ENCODE results near the gene OS9.
"Not testable (repeated sequence)": the region's sequence is repeated elsewhere in the genome, so short reads cannot be mapped to it uniquely, and the experiment has no call there.

Gene OS9

DNA sequence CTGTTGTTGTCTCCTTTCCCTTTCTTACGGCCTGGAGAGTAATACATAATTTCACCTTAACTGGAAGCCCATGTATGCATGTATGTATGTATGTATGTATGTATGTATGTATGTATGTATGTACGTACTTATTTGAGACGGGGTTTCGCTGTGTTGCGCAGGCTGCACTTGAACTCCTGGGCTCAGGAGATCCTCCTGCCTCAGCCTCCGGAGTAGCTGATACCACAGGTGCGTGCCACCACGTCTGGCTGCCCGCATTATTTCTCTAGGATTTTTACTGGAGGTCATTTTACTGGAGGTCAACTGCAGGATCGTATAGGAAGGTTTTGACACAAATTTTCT lies 644 bp upstream of the OS9 start:
- no peak for FAIRE-seq
- DNase-seq (ENCODE audit: extremely low spot score, insufficient read length, low read depth) = no peak

DNA sequence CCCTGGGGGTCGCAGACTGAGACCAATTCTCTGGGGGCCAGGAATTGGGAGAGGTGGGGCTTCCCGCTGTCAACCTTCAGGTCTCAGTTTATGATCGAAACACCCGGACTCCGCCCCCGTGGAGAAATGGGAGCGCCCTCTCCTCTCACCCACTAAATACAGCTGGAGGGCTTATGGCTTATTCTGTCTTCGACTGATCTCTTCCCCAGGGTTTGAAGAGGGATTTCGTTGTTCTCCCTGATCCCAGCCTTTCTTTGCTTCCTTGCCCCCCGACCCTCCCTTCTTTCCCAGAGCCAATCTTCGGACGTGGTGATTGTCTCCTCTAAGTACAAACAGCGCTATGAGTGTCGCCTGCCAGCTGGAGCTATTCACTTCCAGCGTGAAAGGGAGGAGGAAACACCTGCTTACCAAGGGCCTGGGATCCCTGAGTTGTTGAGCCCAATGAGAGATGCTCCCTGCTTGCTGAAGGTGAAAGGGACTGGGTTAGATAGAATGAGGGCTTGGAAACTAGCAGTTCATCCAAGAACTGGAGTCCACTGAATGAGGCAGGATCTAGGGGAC lies 607 bp downstream of the OS9 start:
- no peak for DNase-seq (ENCODE audit: extremely low spot score, insufficient read length, low read depth)
- no peak for FAIRE-seq

DNA sequence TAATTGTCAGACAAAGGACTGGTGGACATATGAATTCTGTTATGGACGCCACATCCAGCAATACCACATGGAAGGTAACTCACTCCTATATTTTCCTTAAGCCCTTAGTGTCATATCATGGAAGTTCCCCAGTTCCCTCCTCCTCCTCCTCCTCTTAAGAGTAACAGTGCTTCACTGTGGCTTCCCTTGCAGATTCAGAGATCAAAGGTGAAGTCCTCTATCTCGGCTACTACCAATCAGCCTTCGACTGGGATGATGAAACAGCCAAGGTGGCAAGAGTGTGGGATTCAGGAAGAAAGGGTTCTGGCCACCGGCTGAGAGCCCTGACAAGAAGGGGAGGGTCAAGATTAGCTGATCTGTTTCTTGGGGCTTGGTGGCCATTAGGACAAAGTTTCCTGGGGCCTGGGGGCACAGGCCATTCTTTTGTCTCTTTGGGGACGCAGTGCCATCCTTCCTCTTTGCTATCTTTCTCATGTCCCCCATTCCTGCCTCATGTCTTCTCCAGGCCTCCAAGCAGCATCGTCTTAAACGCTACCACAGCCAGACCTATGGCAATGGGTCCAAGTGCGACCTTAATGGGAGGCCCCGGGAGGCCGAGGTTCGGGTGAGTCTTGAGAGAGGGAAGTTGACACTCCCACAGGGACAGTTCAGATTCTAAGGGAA lies 2.0 kb downstream of the OS9 start:
- DNase-seq (ENCODE audit: extremely low spot score, insufficient read length, low read depth) = no peak
- no peak for FAIRE-seq

DNA sequence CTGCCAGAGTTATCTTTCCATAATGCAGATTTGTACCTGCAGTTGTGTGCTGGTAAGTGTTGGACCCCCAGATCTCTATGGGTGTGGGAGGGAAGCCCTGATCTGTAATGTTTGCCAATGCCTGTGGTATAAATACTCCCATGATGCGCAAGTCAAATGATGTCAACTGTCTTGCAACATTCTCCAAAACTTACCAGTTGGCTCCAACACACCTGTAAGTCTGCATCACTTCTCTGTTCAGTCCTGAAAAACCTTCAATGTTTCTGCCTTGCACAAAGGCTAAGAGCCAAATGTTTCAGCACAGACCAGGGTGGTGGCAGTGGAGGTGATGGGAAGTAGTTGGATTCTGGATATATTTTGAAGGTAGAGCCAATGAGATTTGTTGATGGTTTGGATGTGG lies 3.1 kb downstream of the OS9 start:
- no peak for DNase-seq (ENCODE audit: extremely low spot score, insufficient read length, low read depth)
- no peak for FAIRE-seq

DNA sequence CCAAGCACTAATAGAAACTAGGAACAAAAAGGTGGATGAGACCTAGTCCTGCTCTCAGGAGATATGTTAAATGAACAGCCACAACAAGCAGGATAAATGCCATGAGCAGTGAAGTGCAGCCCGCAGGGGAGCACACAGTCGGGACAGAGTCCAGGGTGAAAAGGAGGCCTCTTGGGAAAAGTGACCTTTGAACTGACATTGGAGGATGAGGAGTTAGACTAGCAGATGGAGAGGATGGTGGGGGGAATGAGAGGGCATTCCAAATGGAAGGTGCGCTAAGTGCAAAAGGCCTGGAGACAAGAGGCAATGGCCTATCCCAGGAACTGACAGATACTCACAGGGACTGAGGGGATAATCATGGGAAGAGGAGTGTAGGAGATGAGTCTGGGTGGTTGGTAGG lies 4.5 kb downstream of the OS9 start:
- DNase-seq (ENCODE audit: extremely low spot score, insufficient read length, low read depth) (no peak), FAIRE-seq (no peak)

DNA sequence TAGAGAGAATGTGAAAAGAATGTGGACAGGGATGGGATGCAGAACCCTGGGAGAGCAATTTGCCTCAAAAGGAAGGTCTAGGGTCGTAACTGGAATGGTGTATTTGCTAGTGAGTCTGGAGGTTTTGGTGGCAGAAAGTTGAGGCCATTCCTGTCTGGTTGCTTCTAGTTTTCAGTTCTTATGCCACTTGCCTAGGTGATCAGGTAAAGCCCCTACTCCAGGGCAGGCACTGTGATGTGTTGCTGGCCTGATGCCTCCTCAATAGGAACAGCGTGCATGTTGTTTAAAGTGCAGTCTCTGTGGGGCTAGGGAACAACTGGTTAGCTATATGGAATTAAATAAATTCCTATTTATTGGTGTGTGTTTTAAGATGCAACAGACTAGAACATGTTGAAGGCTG lies 6.4 kb downstream of the OS9 start:
- no peak for FAIRE-seq
- no peak for DNase-seq (ENCODE audit: extremely low spot score, insufficient read length, low read depth)

DNA sequence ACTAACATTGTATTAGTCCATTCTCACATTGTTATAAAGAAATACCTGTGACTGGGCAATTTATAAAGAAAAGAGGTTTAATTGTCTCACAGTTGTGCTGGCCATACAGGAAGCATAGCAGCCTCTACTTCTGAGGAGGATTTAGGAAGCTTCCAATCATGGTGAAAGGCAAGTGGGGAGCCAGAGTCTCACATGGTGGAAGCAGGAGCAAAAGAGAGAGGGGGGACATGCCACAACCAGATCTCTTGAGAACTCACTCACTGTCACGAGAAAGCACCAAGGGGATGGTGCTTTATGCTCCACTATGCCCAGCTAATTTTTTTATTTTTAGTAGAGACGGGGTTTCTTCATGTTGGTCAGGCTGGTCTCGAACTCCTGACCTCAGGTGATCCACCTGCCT lies 13.3 kb downstream of the OS9 start:
- FAIRE-seq = no peak
- DNase-seq (ENCODE audit: extremely low spot score, insufficient read length, low read depth) = no peak

DNA sequence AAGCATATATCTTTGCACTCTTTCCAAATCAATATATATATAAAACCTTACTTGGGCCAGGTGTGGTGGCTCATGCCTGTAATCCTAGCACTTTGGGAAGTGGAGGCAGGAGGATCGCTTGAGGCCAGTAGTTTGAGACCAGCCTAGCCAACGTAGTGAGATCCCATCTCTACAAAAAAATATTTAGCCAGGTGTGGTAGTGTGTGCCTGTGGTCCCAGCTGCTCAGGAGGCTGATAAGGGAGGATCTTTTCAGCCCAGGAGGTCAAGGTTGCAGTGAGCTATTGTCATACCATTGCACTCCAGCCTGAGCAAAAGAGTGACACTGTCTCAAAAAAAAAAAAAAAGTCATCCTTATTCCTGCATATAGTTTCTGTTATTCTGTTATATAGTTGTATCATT lies 14.4 kb downstream of the OS9 start:
- no peak for FAIRE-seq
- no peak for DNase-seq (ENCODE audit: extremely low spot score, insufficient read length, low read depth)

DNA sequence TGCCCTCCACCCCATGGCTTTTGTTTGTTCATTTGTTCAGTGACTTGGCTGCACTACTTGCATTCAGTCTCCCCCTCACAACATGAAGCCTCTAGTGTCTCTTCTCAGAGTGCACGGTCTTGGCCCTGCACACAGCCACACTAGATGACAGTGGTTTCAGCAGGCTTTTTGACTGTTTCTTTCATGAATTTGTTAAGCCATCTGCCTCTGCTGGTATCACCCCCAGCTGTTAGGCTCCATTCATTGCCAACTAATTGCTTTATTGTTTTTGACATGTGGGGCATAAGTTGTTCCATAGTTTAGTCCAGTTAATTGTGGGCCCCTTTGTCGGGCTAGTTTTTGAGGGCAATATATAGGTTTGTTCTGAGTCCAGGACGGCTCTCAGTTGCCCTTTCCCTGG lies 18.8 kb downstream of the OS9 start:
- no peak for FAIRE-seq
- no peak for DNase-seq (ENCODE audit: extremely low spot score, insufficient read length, low read depth)

DNA sequence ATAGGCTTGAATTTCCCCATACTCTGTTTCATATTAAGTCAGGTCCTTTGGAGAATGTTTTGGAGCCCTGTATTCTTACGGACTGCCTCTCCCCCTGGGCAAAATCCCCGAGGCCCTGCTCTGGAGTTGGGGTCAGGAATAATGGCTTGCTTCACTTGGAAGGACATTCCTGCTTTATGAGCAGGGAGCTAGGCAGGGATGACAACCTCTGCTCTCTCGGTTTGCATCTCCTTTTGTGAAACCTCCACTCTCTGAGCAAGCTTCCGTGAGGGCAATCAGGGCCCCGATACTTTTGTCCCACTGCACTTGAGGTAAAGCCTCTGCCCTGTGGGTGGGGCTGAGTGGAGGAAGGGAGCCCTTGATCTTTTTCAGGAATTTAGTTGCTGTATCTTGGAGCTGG lies 19.3 kb downstream of the OS9 start:
- FAIRE-seq (no peak), DNase-seq (ENCODE audit: extremely low spot score, insufficient read length, low read depth) (no peak)

DNA sequence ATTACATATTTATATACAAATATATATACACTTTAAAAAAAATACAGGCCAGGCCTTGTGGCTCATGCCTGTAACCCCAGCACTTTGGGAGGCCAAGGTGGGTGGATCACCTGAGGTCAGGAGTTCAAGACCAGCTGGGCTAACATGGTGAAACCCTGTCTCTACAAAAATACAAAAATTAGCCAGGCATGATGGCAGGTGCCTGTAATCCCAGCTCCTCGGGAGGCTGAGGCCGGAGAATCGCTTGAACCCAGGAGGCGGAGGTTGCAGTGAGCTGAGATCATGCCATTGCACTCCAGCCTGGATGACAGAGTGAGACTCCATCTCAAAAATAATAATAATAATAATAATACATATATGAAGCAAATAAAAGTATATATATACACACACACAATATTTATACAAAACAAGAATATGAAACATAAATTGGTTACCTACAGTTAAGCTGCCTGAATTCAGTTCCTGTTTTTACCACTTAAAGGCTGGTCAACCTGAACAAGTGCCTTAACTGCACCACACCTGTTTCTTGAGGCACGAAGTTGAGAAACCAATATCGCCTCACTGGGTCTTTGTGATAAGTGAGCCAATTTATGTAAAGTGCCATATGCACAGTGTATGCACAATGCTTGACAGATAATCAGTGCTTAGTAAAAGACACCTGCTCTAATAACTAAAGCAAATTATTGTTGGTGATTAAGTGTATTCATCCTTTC lies 21.3 kb downstream of the OS9 start:
- not testable (repeated sequence) for FAIRE-seq; DNase-seq (ENCODE audit: extremely low spot score, insufficient read length, low read depth)

DNA sequence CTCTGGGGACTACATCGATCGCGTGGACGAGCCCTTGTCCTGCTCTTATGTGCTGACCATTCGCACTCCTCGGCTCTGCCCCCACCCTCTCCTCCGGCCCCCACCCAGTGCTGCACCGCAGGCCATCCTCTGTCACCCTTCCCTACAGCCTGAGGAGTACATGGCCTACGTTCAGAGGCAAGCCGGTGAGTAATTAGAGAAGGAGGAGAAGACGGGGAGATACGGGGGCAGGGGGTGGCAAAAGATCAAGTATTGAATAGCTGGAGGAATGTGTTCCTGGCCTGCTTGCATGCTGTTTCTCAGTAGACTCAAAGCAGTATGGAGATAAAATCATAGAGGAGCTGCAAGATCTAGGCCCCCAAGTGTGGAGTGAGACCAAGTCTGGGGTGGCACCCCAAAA lies 21.9 kb downstream of the OS9 start:
- no peak for FAIRE-seq
- DNase-seq (ENCODE audit: extremely low spot score, insufficient read length, low read depth) = no peak

DNA sequence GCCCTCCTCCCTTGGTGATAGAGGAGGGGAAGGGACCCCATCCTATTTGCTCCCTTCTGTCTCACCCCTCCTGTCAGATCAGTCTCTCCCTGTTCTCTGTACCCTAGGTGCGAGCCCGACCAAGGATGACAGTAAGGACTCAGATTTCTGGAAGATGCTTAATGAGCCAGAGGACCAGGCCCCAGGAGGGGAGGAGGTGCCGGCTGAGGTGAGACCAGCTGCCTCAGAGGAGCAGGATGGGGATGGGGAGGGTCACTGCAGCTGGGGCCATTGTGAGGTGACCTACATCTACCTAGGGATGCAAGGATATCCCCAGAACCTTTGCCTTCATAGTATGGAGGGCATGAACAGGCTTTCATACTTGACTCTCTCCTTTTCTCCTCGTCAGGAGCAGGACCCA lies 22.4 kb downstream of the OS9 start:
- FAIRE-seq (no peak), DNase-seq (ENCODE audit: extremely low spot score, insufficient read length, low read depth) (no peak)

DNA sequence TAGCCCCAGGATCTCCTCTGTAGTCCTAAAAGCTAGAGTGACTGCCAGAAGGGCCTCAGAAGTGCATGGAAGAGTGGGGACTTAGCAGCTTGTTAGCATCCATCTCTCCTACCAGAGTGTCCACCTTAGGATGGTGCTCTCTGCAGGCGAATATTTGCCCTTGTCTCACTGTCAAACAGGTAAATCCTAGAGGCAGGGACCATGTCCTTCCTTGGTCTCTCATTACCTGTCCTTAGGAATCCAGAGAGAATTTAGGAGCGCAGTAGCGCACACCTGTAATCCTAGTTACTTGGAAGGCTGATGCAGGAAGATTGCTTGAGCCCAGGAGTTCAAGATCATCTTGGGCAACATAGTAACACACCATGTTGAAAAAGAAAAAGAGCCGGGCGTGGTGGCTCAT lies 23.2 kb downstream of the OS9 start:
- FAIRE-seq (no peak), DNase-seq (ENCODE audit: extremely low spot score, insufficient read length, low read depth) (no peak)

DNA sequence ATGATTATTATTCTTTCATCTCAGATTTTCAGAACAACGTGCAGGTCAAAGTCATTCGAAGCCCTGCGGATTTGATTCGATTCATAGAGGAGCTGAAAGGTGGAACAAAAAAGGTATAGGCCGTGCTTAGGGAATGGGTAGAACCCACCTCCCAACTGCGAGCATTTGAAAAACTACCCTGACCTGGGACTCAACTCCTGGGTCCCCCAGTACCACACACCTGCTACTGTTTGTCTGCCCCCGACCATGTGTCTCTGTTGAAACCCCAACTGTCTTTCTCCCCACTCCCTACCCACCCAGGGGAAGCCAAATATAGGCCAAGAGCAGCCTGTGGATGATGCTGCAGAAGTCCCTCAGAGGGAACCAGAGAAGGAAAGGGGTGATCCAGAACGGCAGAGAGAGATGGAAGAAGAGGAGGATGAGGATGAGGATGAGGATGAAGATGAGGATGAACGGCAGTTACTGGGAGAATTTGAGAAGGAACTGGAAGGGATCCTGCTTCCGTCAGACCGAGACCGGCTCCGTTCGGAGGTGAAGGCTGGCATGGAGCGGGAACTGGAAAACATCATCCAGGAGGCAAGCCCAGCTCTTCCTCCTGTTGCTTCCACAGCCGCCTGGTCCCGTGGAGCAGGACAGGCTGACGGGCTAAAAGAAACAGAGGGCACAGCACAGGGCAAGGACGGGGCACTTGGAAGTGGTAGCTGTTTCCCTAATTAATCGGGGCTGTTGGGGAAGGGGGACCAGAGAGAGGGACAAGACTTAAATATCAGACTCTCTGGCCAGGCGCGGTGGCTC lies 24.1 kb downstream of the OS9 start:
- DNase-seq (ENCODE audit: extremely low spot score, insufficient read length, low read depth) (no peak), FAIRE-seq (no peak)

DNA sequence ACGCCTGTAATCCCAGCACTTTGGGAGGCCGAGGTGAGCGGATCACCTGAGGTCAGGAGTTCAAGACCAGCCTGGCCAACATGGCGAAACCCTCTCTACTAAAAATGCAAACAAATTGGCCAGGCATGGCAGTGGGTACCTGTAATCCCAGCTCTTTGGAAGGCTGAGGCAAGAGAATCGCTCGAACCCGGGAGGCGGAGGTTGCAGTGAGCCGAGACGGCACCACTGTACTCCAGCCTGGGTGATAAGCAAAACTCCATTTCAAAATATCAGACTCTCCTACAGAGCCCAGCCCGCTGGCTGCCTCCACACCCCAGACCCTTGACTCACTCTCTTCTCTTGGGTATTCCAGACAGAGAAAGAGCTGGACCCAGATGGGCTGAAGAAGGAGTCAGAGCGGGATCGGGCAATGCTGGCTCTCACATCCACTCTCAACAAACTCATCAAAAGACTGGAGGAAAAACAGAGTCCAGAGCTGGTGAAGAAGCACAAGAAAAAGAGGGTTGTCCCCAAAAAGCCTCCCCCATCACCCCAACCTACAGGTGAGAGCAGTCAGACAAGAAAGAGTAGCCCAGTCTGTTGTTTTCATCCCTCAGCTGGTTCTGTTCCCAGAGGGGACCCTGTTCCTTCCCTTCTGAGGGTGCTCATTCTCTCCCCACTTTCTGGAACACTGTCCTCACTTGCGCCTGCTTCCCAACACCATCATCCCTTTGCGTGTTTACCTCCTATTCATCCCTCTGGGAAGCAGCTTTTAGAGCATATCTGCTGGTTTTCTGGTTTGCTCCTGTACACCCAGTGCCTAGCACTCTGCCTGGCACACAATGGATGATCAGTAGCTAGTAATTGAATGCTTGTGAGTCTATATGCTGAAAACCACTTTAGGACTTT lies 25.0 kb downstream of the OS9 start:
- no peak for FAIRE-seq
- DNase-seq (ENCODE audit: extremely low spot score, insufficient read length, low read depth) = no peak

DNA sequence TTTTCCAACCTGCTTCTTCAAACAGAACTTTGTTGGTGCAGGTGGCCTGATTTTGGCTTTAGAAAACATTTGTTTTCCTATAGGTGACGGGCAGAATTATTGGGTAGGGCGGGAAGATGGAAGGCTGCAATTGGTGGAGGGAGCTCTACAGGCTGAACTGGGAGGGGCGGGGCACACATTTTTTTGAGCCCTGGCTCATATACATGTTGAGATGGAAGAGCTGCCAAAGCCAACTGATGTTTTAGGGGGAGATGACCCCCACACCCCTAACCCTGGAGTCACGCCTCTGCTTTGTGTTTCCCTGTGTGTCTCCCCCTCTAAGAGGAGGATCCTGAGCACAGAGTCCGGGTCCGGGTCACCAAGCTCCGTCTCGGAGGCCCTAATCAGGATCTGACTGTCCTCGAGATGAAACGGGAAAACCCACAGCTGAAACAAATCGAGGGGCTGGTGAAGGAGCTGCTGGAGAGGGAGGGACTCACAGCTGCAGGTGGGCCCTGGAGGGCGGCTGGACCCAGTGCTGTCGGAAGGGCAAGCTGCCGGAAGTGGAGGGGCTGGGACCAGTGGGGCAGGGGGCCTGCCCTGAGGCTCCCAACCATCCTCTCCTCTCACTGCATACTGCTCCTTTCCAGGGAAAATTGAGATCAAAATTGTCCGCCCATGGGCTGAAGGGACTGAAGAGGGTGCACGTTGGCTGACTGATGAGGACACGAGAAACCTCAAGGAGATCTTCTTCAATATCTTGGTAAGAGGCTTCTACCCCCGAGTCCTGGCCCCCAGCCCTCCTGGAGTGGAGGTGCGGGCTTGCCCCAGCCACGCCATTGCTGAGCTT lies 26.1 kb downstream of the OS9 start:
- DNase-seq (ENCODE audit: extremely low spot score, insufficient read length, low read depth) (no peak), FAIRE-seq (no peak)

DNA sequence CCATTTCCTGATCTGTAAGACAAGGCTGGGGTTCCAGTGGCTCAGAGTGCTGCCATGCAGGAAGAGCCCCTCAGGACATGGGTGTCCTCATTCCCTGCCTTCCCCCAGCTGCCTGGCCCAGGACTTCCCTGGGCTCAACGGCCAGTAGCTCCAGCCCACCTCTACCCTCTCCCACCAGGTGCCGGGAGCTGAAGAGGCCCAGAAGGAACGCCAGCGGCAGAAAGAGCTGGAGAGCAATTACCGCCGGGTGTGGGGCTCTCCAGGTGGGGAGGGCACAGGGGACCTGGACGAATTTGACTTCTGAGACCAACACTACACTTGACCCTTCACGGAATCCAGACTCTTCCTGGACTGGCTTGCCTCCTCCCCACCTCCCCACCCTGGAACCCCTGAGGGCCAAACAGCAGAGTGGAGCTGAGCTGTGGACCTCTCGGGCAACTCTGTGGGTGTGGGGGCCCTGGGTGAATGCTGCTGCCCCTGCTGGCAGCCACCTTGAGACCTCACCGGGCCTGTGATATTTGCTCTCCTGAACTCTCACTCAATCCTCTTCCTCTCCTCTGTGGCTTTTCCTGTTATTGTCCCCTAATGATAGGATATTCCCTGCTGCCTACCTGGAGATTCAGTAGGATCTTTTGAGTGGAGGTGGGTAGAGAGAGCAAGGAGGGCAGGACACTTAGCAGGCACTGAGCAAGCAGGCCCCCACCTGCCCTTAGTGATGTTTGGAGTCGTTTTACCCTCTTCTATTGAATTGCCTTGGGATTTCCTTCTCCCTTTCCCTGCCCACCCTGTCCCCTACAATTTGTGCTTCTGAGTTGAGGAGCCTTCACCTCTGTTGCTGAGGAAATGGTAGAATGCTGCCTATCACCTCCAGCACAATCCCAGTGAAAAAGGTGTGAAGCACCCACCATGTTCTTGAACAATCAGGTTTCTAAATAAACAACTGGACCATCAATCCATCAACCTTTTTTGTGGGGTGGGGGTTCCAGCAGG lies 27.0 kb downstream of the OS9 start:
- no peak for DNase-seq (ENCODE audit: extremely low spot score, insufficient read length, low read depth)
- FAIRE-seq = no peak

Measured in GM18507 (cell line).